K562 (cell line): ENCODE results near the gene RCL1. TPM values are rescaled to one million over a fixed set of nuclear protein-coding genes. Genes with fewer than 3 reads are reported as not detected.

Experiments used
- BCOR ChIP-seq: fragments of 450-650 bp; IDR thresholded peaks from 2 replicates; pipeline ENCODE4 v1.6.1; 2016
- CBFA2T3 ChIP-seq: fragments of 450-650 bp; IDR thresholded peaks from 2 replicates; pipeline ENCODE4 v1.6.1; 2017
- CHAMP1 ChIP-seq: fragments of 450-650 bp; IDR thresholded peaks from 2 replicates; pipeline ENCODE4 v1.6.1; 2016; ENCODE audit warnings: mild to moderate bottlenecking
- E2F6 ChIP-seq, 2 experiments: IDR thresholded peaks; 2 replicates each; pipeline ENCODE4 v1.6.1; 2011; ENCODE audit warnings: borderline replicate concordance in 1 of 2, control low read depth in 1 of 2, low read depth in 1 of 2, low read length in 1 of 2, mild to moderate bottlenecking in 1 of 2, mixed read lengths in 1 of 2, moderate library complexity in 1 of 2; ENCODE audit not compliant: insufficient read depth in 1 of 2, insufficient read length in 1 of 2, poor library complexity in 1 of 2, severe bottlenecking in 1 of 2; ENCODE audit errors: extremely low read depth in 1 of 2
- ELF4 ChIP-seq: fragments of 450-650 bp; formaldehyde crosslinking; IDR thresholded peaks from 2 replicates; pipeline ENCODE4 v1.4.0; 2022; ENCODE audit warnings: missing genetic modification characterization
- EP300 ChIP-seq: IDR thresholded peaks from 2 replicates; pipeline ENCODE4 v1.6.1; 2012; ENCODE audit warnings: low read length, improper control_type of control experiment
- FOXA3 ChIP-seq, 2 experiments: fragments of 450-650 bp in 1 of 2; sonication (generic) in 1 of 2; formaldehyde crosslinking; IDR thresholded peaks in 1 of 2; conservative IDR thresholded peaks in 1 of 2; 2 replicates each; pipeline versions ENCODE4 v1.4.0 to v1.8.0; 2020 to 2022; ENCODE audit warnings: mild to moderate bottlenecking in 2 of 2, missing genetic modification reagents in 1 of 2
- FOXJ3 ChIP-seq: sonication (generic); formaldehyde crosslinking; IDR thresholded peaks from 2 replicates; pipeline ENCODE4 v1.4.0; 2020; ENCODE audit warnings: mild to moderate bottlenecking, missing genetic modification reagents
- SMARCC2 ChIP-seq: fragments of 450-650 bp; IDR thresholded peaks from 2 replicates; pipeline ENCODE4 v1.6.1; 2017; ENCODE audit warnings: antibody characterized with exemption, moderate library complexity, mild to moderate bottlenecking, low read depth
- SOX6 ChIP-seq: fragments of 450-650 bp; IDR thresholded peaks from 2 replicates; pipeline ENCODE4 v1.6.1; 2014; ENCODE audit warnings: mild to moderate bottlenecking
- SP2 ChIP-seq: IDR thresholded peaks from 2 replicates; pipeline ENCODE4 v1.6.1; 2011; ENCODE audit warnings: mild to moderate bottlenecking, low read depth, low read length, moderate library complexity; ENCODE audit not compliant: poor library complexity, severe bottlenecking; ENCODE audit errors: extremely low read depth
- TARDBP ChIP-seq: fragments of 450-650 bp; IDR thresholded peaks from 2 replicates; pipeline ENCODE4 v1.6.1; 2016
- UBTF ChIP-seq, 2 experiments: IDR thresholded peaks; 2 replicates each; pipeline ENCODE4 v1.6.1; 2012; ENCODE audit warnings: improper control_type of control experiment in 2 of 2, low read depth in 2 of 2, low read length in 2 of 2, borderline replicate concordance in 1 of 2
- ZNF407 ChIP-seq: fragments of 450-650 bp; IDR thresholded peaks from 2 replicates; pipeline ENCODE4 v1.6.1; 2016; ENCODE audit warnings: low read depth
- polyA plus RNA-seq, 8 experiments: library from polyadenylated mRNA; depleted of rRNA in 4 of 8; stranded (reverse) in 5 of 8; unstranded in 3 of 8; fragments of >200 nt; fragmentation: Nextera tagmentation in 2 of 8; fragmentation: Illumina TruSeq in 1 of 8; extraction: Ambion mirVana in 2 of 8; extraction: Trizol in 1 of 8; gene quantifications; 2 replicates each; pipeline versions ENCODE4 v1.2.1 to v1.2.3, GENCODE V29; 2011 to 2014; ENCODE audit warnings: inconsistent platforms in 1 of 8, missing spikeins in 1 of 8
- total RNA-seq, 7 experiments: library from RNA; depleted of rRNA in 6 of 7; stranded (reverse); fragments of >200 nt in 6 of 7; fragmentation: Illumina TruSeq in 2 of 7; extraction: Trizol in 2 of 7; gene quantifications; 2 replicates each; pipeline versions ENCODE4 v1.2.1 to v1.2.3, GENCODE V29; 2011 to 2021; ENCODE audit warnings: low replicate concordance in 1 of 7

RCL1 gene
- total and polyA plus RNA-seq, 9 of the 15 experiments (the other 6 are each of a cell fraction or from before 2014, with no cell fraction given) = 24.0 to 67.7 (median 38.6) TPM

DNA sequence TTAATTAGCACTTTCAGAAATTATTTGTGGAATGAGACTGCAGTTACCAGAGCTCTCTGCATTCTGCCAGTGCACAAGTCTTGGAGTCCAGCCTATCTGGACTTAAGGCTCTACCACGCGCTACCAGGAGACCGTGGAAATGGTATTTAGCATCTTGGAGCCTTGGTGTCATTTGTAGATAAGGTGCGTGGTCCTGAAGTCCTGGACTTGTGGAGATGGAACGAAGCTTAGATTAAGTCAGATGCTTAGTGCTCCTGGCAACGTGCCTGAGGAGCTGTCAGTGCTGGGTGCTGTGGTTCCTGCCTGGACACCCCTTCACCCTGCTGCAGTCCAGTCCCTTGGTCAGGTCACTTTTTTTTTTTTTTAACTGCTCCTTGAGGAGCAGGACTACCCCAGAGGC is 59.7 kb downstream of the RCL1 start (continued):
- TF ChIP-seq ZNF407 (no peak), SOX6 (peak; percentile 69), E2F6 (IDR thresholded peaks at IDR 0.05; ENCODE audit: borderline replicate concordance in 1 of 2, extremely low read depth in 1 of 2, insufficient read depth in 1 of 2, insufficient read length in 1 of 2, low read depth in 1 of 2, low read length in 1 of 2, poor library complexity in 1 of 2, severe bottlenecking in 1 of 2) (peak; percentile 15 to 24), UBTF (IDR thresholded peaks at IDR 0.05; ENCODE audit: borderline replicate concordance in 1 of 2, low read depth in 2 of 2, low read length in 2 of 2) (no peak), SP2 (no peak), BCOR (peak; percentile 23; the same call in 1 of the 2 replicates), CBFA2T3 (peak; percentile 97), FOXA3 (CRISPR knock-in tag; conservative IDR thresholded peaks at IDR 0.05 in 1 of 2, IDR thresholded peaks at IDR 0.05 in 1 of 2) (no peak), SMARCC2 (peak; percentile 53), FOXJ3 (CRISPR knock-in tag) (no peak), TARDBP (no peak), ELF4 (CRISPR knock-in tag) (no peak), CHAMP1 (no peak), EP300 (peak; percentile 88; the same call in 1 of the 2 replicates)
